Cortex of kidney (tissue), 1 donor: ENCODE measurements around the gene MANSC1.

Experiments
- DNase-seq: peaks from one replicate; lab custom pipeline; 2025; lab: John Stamatoyannopoulos, UW

Gene MANSC1

GRCh38 chr12:12349711-12350665 lies at the start of gene MANSC1:
Gene MANSC1 (minus strand): TSS chr12:12350242. CDS start chr12:12343314, 6,928 bp downstream.
- no peak for DNase-seq

GRCh38 chr12:12399161-12399560 lies 49.1 kb upstream of the MANSC1 start:
- no peak for DNase-seq

- no peak for DNase-seq
These were observed 48.2 kb upstream of the MANSC1 start for GRCh38 chr12:12398026-12398859.

GRCh38 chr12:12397184-12397583 lies 47.1 kb upstream of the MANSC1 start:
- no peak for DNase-seq

GRCh38 chr12:12396694-12397093 lies 46.7 kb upstream of the MANSC1 start:
- no peak for DNase-seq

- DNase-seq = no peak
These were observed 43.1 kb upstream of the MANSC1 start for GRCh38 chr12:12393171-12393570.

- DNase-seq = no peak
These were observed 42.4 kb upstream of the MANSC1 start for GRCh38 chr12:12392413-12392812.

- no peak for DNase-seq
These were observed 37.5 kb upstream of the MANSC1 start for GRCh38 chr12:12387501-12387900.

- DNase-seq = no peak
These were observed 34.7 kb upstream of the MANSC1 start for GRCh38 chr12:12384571-12385340.

- no peak for DNase-seq
These were observed 31.9 kb upstream of the MANSC1 start for GRCh38 chr12:12381982-12382381.

- DNase-seq = no peak
These were observed 31.0 kb upstream of the MANSC1 start for GRCh38 chr12:12380949-12381593.

GRCh38 chr12:12379831-12380730 lies 30.0 kb upstream of the MANSC1 start:
- no peak for DNase-seq

- DNase-seq = no peak
These were observed 28.6 kb upstream of the MANSC1 start for GRCh38 chr12:12378616-12379015.

- no peak for DNase-seq
These were observed 26.8 kb upstream of the MANSC1 start for GRCh38 chr12:12376646-12377448.

GRCh38 chr12:12372946-12373722 lies 23.1 kb upstream of the MANSC1 start:
- DNase-seq = no peak

GRCh38 chr12:12367482-12367998 lies 17.5 kb upstream of the MANSC1 start:
- no peak for DNase-seq

- DNase-seq = no peak
These were observed 16.8 kb upstream of the MANSC1 start for GRCh38 chr12:12366701-12367481.

GRCh38 chr12:12365931-12366431 lies 15.9 kb upstream of the MANSC1 start:
- no peak for DNase-seq
